Uterus (tissue), 4 donors: ENCODE data around the gene NDFIP2. TPM values are rescaled to one million over a fixed set of nuclear protein-coding genes. Genes with fewer than 3 reads are reported as not detected.

Experiments
- DNase-seq, 2 donors: peaks; one replicate each; pipeline ENCODE4 v3.0.0-alpha.2; 2019 to 2020
- H3K27ac ChIP-seq, 2 donors: fragments of 200-600 bp; sonication (generic); 1 replicate in 1 of 2; 2 replicates in 1 of 2; pipeline ENCODE4 v1.5.1; 2016 to 2018
- H3K27me3 ChIP-seq, 2 donors: fragments of 200-600 bp; sonication (generic); one replicate each; pipeline ENCODE4 v1.5.1; 2018 to 2019; ENCODE audit warnings: control low read depth in 1 of 2
- H3K36me3 ChIP-seq, 2 donors: fragments of 200-600 bp; sonication (generic); one replicate each; pipeline ENCODE4 v1.5.1; 2019; ENCODE audit warnings: control low read depth in 1 of 2
- H3K4me1 ChIP-seq, 2 donors: fragments of 200-600 bp; sonication (generic); one replicate each; pipeline ENCODE4 v1.5.1; 2018 to 2019; ENCODE audit warnings: control low read depth in 1 of 2
- H3K4me3 ChIP-seq, 2 donors: fragments of 200-600 bp; sonication (generic); 1 replicate in 1 of 2; 2 replicates in 1 of 2; pipeline ENCODE4 v1.5.1; 2018 to 2019; ENCODE audit warnings: mild to moderate bottlenecking in 1 of 2
- H3K9me3 ChIP-seq, 2 donors: fragments of 200-600 bp; sonication (generic); one replicate each; pipeline ENCODE4 v1.5.1; 2019; ENCODE audit warnings: control low read depth in 1 of 2
- POLR2A ChIP-seq, 2 donors: fragments of 450-650 bp; IDR thresholded peaks; one replicate each; pipeline ENCODE4 v1.6.1; 2016; ENCODE audit warnings: antibody characterized with exemption in 2 of 2, mild to moderate bottlenecking in 1 of 2, moderate library complexity in 1 of 2
- intact Hi-C: fragments of 100-400 bp; cut with DNase I; formaldehyde crosslinking; loops from one replicate; pipeline ENCODE4 v1.15.1; 2023; ENCODE audit warnings: low total_unique reads
- total RNA-seq, 4 donors: library from RNA; depleted of rRNA in 3 of 4; stranded (reverse); fragments of >200 nt in 3 of 4; gene quantifications; one replicate each; pipeline versions ENCODE4 v1.1.0 to v1.2.4, GENCODE V29; 2014 to 2023
- TF ChIP-seq, protein P1 (sequence below), 4 experiments: fragments of 200-600 bp in 2 of 4; fragments of 450-650 bp in 2 of 4; sonication (generic) in 2 of 4; IDR thresholded peaks; one replicate each; pipeline ENCODE4 v1.5.1; 2016 to 2019; ENCODE audit warnings: antibody characterized with exemption in 4 of 4, mild to moderate bottlenecking in 2 of 4, moderate library complexity in 1 of 4
- donor health status: DM: yes; HTN: yes; CAD: no.

NDFIP2 gene
- total RNA-seq, 4 donors from 2014 or later = 5.1 to 35.4 (median 13.9) TPM

DNA sequence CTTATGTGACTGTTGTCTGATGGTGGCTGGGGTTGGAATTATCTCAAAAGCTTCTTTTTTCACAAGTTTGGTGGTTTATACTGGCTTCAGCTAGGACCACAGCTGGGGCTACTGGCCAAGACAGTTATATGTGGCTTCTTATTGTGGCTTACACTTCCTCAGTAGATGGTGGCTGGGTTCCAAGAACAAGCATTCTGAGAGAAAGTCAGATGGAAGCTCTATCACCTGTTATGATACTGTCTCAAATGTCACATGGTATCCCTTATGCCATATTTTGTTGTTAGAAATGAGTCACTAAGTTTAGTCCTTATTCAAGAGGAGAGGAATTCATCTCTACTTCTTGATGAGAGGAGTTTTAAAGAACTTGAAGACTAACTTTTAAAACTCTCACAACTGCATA lies 41.6 kb downstream of the NDFIP2 start:
- Histone ChIP-seq H3K27ac (no peak overlapping the region), H3K36me3 (no peaks in the 10 kb centered on the region), H3K27me3 (no peaks in the 10 kb centered on the region), H3K4me1 (no peaks in the 10 kb centered on the region), H3K9me3 (no peaks in the 10 kb centered on the region), H3K4me3 (no peak overlapping the region)
- no peak for DNase-seq
- TF ChIP-seq, protein P1, sequence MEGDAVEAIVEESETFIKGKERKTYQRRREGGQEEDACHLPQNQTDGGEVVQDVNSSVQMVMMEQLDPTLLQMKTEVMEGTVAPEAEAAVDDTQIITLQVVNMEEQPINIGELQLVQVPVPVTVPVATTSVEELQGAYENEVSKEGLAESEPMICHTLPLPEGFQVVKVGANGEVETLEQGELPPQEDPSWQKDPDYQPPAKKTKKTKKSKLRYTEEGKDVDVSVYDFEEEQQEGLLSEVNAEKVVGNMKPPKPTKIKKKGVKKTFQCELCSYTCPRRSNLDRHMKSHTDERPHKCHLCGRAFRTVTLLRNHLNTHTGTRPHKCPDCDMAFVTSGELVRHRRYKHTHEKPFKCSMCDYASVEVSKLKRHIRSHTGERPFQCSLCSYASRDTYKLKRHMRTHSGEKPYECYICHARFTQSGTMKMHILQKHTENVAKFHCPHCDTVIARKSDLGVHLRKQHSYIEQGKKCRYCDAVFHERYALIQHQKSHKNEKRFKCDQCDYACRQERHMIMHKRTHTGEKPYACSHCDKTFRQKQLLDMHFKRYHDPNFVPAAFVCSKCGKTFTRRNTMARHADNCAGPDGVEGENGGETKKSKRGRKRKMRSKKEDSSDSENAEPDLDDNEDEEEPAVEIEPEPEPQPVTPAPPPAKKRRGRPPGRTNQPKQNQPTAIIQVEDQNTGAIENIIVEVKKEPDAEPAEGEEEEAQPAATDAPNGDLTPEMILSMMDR (IDR thresholded peaks at IDR 0.05) = no peak
- TF ChIP-seq POLR2A (IDR thresholded peaks at IDR 0.05) = no peak
- intact Hi-C loops = no loop called here

DNA sequence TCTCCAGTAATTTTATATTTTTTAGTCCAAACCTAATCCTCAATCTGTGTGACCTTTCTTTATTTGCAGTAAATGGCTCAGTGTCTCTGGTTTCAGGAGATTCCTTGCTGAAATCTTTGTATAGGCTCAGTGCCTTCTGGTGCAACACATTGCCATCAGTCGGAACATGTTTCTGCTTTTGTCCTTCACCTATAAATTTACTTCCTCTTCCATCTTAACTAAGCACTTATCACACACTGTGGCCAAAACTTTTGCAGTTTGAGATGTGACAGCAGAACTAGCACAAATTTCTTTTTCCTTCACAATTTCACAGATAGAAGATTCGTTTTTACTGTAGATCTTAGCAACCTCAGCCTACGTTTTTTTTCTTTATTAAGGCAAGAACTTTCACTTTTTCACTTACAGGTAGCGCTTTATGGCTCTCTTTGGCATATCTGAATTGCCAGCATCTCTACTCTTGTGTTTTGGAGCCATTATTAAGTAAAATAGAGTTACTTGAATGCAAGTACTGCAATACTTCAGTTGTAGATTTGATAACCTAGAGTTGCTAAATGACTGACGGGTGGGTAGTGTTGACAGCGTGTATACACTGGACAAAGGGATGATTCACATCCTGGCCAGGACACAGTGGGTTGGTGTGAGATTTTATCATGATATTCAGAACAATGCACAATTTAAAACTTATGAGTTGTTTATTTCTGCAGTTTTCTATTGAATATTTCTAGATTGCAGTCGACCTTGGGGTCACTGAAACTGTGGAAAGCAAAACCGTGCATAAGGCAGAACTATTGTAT lies 44.3 kb downstream of the NDFIP2 start:
- no peak overlapping the region for H3K4me3 ChIP-seq
- no peak overlapping the region for H3K27ac ChIP-seq
- H3K4me1 ChIP-seq = no peaks in the 10 kb centered on the region
- no peak for TF ChIP-seq POLR2A (IDR thresholded peaks at IDR 0.05)
- TF ChIP-seq, protein P1 (IDR thresholded peaks at IDR 0.05) = no peak
- no peak for DNase-seq
- no peaks in the 10 kb centered on the region for H3K9me3 ChIP-seq
- H3K27me3 ChIP-seq = no peaks in the 10 kb centered on the region
- no peaks in the 10 kb centered on the region for H3K36me3 ChIP-seq
- intact Hi-C loops = no loop called here

DNA sequence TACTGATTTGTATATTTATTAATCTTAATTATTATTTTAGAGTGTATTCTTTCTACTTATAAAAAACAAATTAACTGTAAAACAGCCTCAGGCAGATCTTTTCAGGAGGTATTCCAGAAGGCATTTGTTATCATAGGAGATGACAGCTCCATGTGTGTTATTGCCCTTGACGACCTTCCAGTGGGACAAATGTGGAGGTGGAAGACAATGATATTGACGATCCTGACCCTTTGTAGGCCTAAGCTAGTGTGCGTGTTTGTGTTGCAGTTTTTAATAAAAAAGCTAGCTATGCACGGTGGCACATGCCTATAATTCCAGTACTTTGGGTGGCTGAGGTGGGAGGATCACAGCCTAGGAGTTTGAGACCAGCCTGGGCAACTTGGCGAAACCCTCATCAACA lies 46.7 kb downstream of the NDFIP2 start:
- intact Hi-C loops = no loop called here
- H3K36me3 ChIP-seq = no peaks in the 10 kb centered on the region
- no peaks in the 10 kb centered on the region for H3K4me1 ChIP-seq
- H3K9me3 ChIP-seq = no peaks in the 10 kb centered on the region
- no peak overlapping the region for H3K27ac ChIP-seq
- no peak for DNase-seq
- no peak overlapping the region for H3K4me3 ChIP-seq
- no peak for TF ChIP-seq POLR2A (IDR thresholded peaks at IDR 0.05)
- TF ChIP-seq, protein P1 (IDR thresholded peaks at IDR 0.05) = no peak
- no peaks in the 10 kb centered on the region for H3K27me3 ChIP-seq

DNA sequence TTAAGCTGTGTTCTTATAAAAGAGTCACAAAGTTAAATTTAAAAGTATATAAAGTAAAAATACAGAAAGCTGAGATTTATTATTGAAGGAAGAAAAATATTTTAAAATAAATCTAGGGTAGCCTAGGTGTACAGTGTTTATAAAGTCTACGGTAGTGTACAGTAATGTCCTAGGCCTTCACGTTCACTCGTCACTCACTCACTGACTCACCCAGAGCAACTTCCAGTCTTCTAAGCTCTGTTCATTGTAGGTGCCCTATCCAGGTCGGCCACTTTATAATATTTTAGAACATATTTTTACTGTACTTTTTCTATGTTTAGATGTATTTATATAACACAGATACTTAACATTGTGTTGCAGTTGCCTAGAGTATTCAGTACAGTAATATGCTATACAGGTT lies 47.4 kb downstream of the NDFIP2 start:
- Histone ChIP-seq H3K27me3 (no peaks in the 10 kb centered on the region), H3K36me3 (no peaks in the 10 kb centered on the region), H3K27ac (no peak overlapping the region), H3K9me3 (no peaks in the 10 kb centered on the region), H3K4me1 (no peaks in the 10 kb centered on the region), H3K4me3 (no peak overlapping the region)
- intact Hi-C loops = no loop called here
- TF ChIP-seq POLR2A (IDR thresholded peaks at IDR 0.05) = no peak
- TF ChIP-seq, protein P1 (IDR thresholded peaks at IDR 0.05) = no peak
- no peak for DNase-seq

DNA sequence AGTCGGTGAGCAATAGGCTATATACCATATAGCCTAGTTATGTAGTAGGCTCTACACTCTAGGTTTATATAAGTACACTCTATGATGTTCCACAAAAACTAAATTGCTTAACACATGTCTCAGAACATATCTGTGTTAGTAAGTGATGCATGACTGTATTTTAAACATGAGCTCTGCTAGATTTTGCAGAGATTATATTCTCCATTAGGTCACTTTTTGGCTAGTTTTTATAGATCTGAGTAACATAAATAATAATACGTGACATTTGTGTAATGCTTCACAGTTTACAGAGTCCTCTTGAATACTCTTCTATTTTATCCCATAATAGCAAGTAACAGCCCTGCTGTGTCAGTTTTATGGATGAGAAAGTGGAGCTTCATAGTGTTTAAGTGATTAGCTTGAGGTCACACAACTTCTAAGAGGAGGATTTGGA lies 47.8 kb downstream of the NDFIP2 start:
- H3K4me3 ChIP-seq = no peak overlapping the region
- H3K27me3 ChIP-seq = no peaks in the 10 kb centered on the region
- no peaks in the 10 kb centered on the region for H3K9me3 ChIP-seq
- no peaks in the 10 kb centered on the region for H3K36me3 ChIP-seq
- no peak overlapping the region for H3K27ac ChIP-seq
- H3K4me1 ChIP-seq = no peaks in the 10 kb centered on the region
- intact Hi-C loops = no loop called here
- DNase-seq = no peak
- TF ChIP-seq, protein P1 (IDR thresholded peaks at IDR 0.05) = no peak
